ENCODE data around the gene MRPL24. TPM values are rescaled to one million over a fixed set of nuclear protein-coding genes. Genes with fewer than 3 reads are reported as not detected.

The MRPL24 gene
- total RNA-seq, 1 donor from 2014 or later = 92.1 TPM

DNA sequence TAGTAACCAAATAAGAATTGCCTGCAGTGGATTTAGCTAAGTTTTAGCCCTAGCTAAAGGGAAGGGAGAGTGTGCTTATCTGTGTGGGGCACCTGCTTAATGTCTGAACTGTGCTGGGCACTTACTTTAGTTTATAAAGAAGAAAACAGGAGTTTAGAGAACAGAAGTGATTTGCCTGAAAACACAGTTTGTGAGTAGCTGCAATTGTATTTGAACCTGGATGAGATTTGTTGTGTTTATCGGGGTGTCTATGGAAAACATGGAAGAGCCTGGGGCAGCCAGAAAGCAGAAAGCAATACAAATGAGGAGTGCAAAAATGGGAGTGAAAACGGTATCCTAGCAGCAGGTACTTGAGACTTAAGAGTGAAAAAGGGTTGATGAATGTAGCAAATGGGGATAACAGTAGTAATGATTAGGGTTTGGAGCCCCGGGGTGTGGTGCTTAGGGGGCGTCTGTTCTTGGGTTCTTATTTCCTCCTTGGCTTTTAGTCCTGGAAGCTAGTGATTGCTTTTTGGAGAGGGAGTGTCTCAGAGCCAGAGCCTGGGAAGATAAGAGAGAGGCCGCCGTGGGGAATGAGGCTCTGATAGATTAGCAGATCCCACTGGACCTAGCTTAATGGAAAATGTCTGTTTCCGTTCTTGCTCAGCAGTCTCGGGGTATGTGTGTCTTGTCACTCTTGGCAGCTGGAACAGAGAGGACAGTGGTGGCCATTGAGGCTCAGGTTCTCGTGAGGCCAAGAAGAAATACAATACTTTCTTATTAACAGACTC, 32.0 kb upstream of the MRPL24 start:
- Histone ChIP-seq H3K27me3 (ENCODE audit: low read depth) (no peaks in the 10 kb centered on the region), H3K9me3 (replicated peaks) (no peaks in the 10 kb centered on the region), H3K36me3 (peaks cover 8% of the 10 kb centered on the region), H3K27ac (replicated peaks) (peak overlapping the region; percentile 58), H3K4me3 (peak overlapping the region; percentile 7), H3K4me1 (peaks cover 88% of the 10 kb centered on the region)
- peak; percentile 41 for DNase-seq
- intact Hi-C loops (cut with micrococcal nuclease) = no loop called here
- TF ChIP-seq, protein P1, sequence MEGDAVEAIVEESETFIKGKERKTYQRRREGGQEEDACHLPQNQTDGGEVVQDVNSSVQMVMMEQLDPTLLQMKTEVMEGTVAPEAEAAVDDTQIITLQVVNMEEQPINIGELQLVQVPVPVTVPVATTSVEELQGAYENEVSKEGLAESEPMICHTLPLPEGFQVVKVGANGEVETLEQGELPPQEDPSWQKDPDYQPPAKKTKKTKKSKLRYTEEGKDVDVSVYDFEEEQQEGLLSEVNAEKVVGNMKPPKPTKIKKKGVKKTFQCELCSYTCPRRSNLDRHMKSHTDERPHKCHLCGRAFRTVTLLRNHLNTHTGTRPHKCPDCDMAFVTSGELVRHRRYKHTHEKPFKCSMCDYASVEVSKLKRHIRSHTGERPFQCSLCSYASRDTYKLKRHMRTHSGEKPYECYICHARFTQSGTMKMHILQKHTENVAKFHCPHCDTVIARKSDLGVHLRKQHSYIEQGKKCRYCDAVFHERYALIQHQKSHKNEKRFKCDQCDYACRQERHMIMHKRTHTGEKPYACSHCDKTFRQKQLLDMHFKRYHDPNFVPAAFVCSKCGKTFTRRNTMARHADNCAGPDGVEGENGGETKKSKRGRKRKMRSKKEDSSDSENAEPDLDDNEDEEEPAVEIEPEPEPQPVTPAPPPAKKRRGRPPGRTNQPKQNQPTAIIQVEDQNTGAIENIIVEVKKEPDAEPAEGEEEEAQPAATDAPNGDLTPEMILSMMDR (IDR thresholded peaks at IDR 0.05; ENCODE audit: borderline replicate concordance) = no peak

DNA sequence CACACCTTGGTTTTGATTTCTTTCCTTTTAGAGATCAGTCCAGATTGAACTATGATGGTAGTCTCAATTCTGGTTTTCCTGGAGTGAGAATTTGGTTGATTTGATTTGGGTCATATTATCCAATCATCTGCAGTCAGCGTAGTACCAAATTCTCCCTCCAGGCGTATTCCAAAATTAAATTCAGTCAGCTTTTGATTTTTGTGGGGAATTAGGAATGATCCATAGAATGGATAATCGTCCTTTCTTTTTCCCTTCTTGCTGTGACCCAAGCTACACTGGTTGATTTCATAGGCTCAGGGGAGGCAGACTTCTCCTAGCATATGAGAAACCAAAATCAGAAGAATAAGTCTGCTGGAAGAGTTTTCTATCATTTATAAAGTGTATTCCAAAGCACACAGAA, 31.3 kb upstream of the MRPL24 start:
- intact Hi-C loops (cut with micrococcal nuclease) = no loop called here
- Histone ChIP-seq H3K4me3 (no peak overlapping the region), H3K27ac (replicated peaks) (no peak overlapping the region), H3K4me1 (peaks cover 87% of the 10 kb centered on the region), H3K36me3 (peaks cover 8% of the 10 kb centered on the region), H3K9me3 (replicated peaks) (no peaks in the 10 kb centered on the region), H3K27me3 (ENCODE audit: low read depth) (no peaks in the 10 kb centered on the region)
- TF ChIP-seq, protein P1 (IDR thresholded peaks at IDR 0.05; ENCODE audit: borderline replicate concordance) = no peak
- DNase-seq = no peak

DNA sequence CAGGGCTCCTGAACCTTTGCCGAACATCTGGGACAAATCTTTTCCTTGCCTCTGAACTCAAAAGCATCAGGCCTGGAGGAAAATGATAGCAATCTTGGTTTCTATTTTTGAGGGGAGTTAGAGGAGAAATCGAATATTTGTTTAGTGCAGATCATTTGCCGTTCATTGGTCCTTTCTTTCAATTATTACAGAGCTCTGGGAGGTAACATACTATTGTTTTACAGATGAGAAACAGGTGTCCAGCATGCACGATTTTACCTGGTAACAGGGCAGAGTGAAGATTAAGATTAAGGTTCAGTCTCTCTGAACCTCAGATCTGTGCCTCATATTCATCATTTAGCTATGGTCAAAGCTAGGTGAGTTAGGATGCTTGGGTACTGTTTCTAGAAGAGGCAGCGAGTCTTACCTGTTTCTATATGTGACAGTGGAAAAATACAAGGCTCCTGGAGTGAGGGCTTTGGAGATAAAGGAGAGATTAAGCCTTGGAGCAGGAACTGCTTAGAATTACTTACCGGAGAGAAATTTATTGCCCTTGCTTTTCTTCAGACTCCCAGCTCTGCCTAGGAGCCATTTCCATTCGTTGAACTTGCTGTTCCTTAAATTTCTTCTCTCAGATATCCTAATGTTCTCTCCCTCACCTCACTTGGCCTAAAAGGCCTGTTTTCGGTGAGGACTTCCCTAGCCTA, 27.9 kb upstream of the MRPL24 start:
- no peak for DNase-seq
- Histone ChIP-seq H3K36me3 (peaks cover 8% of the 10 kb centered on the region), H3K9me3 (replicated peaks) (no peaks in the 10 kb centered on the region), H3K4me3 (peak overlapping the region; percentile 97), H3K27me3 (ENCODE audit: low read depth) (no peaks in the 10 kb centered on the region), H3K27ac (replicated peaks) (peak overlapping the region; percentile 88), H3K4me1 (peaks cover 74% of the 10 kb centered on the region)
- TF ChIP-seq, protein P1 (IDR thresholded peaks at IDR 0.05; ENCODE audit: borderline replicate concordance) = no peak
- intact Hi-C loops (cut with micrococcal nuclease) = no loop called here

DNA sequence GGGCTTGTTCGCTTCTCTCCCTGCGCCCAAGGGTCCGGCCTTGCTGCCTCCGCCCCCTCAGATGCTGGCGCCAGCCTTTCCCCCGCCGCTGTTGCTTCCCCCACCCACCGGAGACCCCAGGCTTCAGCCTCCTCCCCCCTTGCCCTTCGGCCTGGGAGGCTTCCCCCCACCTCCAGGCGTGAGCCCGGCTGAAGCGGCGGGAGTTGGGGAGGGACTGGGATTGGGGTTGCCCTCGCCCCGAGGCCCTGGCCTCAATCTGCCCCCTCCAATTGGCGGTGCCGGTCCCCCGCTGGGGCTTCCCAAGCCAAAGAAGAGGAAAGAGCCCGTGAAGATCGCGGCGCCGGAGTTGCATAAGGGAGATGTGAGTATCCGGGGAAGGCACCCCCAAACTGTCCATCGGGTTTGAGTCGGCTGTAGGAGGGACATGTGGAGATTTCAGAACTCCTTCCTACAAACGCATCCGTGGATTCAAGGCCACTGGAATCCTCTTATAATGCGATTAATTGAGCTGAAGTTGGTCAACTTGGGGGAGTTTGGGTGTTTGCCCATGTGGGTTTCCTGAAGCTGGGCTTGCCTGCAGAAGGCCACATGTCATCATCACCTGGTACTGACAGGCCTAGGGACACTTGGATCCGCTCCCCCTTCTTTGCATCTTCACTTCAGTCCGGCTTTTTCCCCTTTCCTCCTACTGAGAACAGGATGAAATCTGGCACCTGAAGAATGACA, 27.2 kb upstream of the MRPL24 start:
- peak overlapping the region; percentile 88 for H3K27ac ChIP-seq (replicated peaks)
- H3K27me3 ChIP-seq (ENCODE audit: low read depth) = no peaks in the 10 kb centered on the region
- H3K9me3 ChIP-seq (replicated peaks) = no peaks in the 10 kb centered on the region
- DNase-seq = peak; percentile 40
- H3K4me3 ChIP-seq = peak overlapping the region; percentile 97
- TF ChIP-seq, protein P1 (IDR thresholded peaks at IDR 0.05; ENCODE audit: borderline replicate concordance) = no peak
- intact Hi-C loops (cut with micrococcal nuclease) = no loop called here
- peaks cover 8% of the 10 kb centered on the region for H3K36me3 ChIP-seq
- peaks cover 67% of the 10 kb centered on the region for H3K4me1 ChIP-seq

DNA sequence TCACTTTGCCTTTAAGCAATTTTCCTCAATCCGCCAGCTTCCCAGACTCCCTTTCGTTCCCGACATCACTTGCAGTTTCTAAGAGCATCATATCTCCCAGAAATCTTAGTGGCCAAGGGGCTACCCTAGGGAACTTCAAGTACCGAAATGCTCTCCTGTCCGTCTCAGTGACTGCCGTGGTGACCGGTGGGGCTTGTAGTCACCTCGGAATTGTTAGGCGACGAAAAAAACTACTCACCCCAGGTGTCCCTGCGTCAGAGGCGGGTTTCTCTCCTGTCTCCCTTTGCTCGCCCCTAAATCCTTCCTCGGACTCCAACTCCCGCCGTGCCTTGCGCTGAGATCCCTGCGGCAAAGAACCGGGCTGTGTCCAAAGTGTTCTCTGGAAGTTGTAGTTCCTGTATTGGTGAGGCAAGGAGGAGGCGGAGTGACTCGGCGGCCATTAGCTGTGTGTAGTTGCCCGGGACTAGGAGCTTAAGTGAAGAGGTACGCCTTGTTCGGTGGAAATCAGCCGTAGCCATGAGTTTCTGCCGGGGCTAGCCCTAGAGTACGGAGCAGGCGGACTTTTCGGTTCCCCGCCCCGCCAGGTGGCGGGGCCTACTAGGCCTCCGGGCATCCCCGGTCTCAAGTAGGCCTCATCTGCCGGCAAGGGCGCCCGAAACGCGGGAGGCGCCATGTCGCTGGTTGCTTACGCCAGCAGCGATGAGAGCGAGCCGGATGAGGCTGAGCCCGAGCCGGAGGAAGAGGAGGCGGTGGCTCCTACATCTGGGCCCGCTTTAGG, 26.4 kb upstream of the MRPL24 start, which contains the start of gene PRCC:
PRCC (plus strand) TSS at position 435 of the 778 bp plus-strand sequence; CDS start at position 672, 237 bp downstream.
- Histone ChIP-seq H3K9me3 (replicated peaks) (no peaks in the 10 kb centered on the region), H3K27ac (replicated peaks) (peak within 1 kb of the TSS; percentile 88), H3K4me1 (peaks cover 60% of the 10 kb centered on the region), H3K27me3 (ENCODE audit: low read depth) (no peaks in the 10 kb centered on the region), H3K4me3 (peak within 1 kb of the TSS; percentile 97), H3K36me3 (peaks cover 8% of the 10 kb centered on the region)
- TF ChIP-seq, protein P1 (IDR thresholded peaks at IDR 0.05; ENCODE audit: borderline replicate concordance) = no peak
- intact Hi-C loops (cut with micrococcal nuclease) = no loop called here
- peak; percentile 97 for DNase-seq
